ENCODE results near the gene DPYSL4. TPM values are rescaled to one million over a fixed set of nuclear protein-coding genes. Genes with fewer than 3 reads are reported as not detected.

The DPYSL4 gene
- total RNA-seq, 1 experiment from 2014 or later, result 26.3 TPM

- Histone ChIP-seq H3K79me2 (ENCODE audit: insufficient read depth, low read length) (no peaks in the 10 kb centered on the region), H3T11ph (ENCODE audit: low read length) (no peak overlapping the region), H3K4me2 (ENCODE audit: insufficient read depth, insufficient read length, low read length) (no peak overlapping the region), H3K9ac (ENCODE audit: extremely low read depth, insufficient read length, low read length) (no peak overlapping the region), H2AFZ (ENCODE audit: low read length) (no peak overlapping the region), H3K56ac (ENCODE audit: insufficient read length, low read depth, low read length) (no peak overlapping the region), H2AK5ac (ENCODE audit: insufficient read length, low read length) (no peak overlapping the region), H2BK5ac (ENCODE audit: insufficient read length, low read length) (no peak overlapping the region), H4K20me1 (ENCODE audit: control insufficient read depth, insufficient read depth, insufficient read length) (no peaks in the 10 kb centered on the region), H3K14ac (ENCODE audit: insufficient read depth, low read length) (no peak overlapping the region), H3K23me2 (ENCODE audit: insufficient read length, low read depth, low read length, poor library complexity, severe bottlenecking) (peaks cover 4% of the 10 kb centered on the region), H3K4me1 (ENCODE audit: insufficient read depth, low read length) (no peaks in the 10 kb centered on the region), H3K4ac (ENCODE audit: low read depth, low read length) (no peak overlapping the region), H3K23ac (ENCODE audit: insufficient read length, low read depth, low read length) (no peak overlapping the region), H4K8ac (replicated peaks; ENCODE audit: insufficient read length, low read depth, low read length) (no peak overlapping the region), H4K5ac (ENCODE audit: insufficient read length, low read depth, low read length) (no peak overlapping the region), H3K27ac (ENCODE audit: insufficient read length, low read depth, low read length) (no peak overlapping the region), H3K9me3 (ENCODE audit: control insufficient read depth, low read depth, low read length) (no peaks in the 10 kb centered on the region), H4K91ac (ENCODE audit: insufficient read length, low read depth, low read length) (no peak overlapping the region), H2BK20ac (ENCODE audit: low read depth, low read length, poor library complexity, severe bottlenecking) (no peak overlapping the region), H3K79me1 (ENCODE audit: insufficient read depth, low read depth, low read length, poor library complexity, severe bottlenecking) (no peaks in the 10 kb centered on the region), H2BK120ac (ENCODE audit: low read depth, low read length, poor library complexity, severe bottlenecking) (no peak overlapping the region), H2BK12ac (ENCODE audit: insufficient read length, low read depth, low read length) (no peak overlapping the region), H3K18ac (ENCODE audit: insufficient read length, low read depth, low read length) (no peak overlapping the region), H2BK15ac (ENCODE audit: low read depth, low read length) (no peak overlapping the region), H3K27me3 (ENCODE audit: insufficient read depth, low read length) (no peaks in the 10 kb centered on the region)
- no CpG with 5 or more reads among the region's 14 CpGs for WGBS (ENCODE audit: extremely low coverage, insufficient read length, low lambda C conversion rate)
- Mint-ChIP-seq H3K9me3 (no peaks in the 10 kb centered on the region; a peak in 1 of 5 replicates), H3K27ac (no peak overlapping the region), H3K4me3 (no peak overlapping the region), H3K4me1 (peaks cover 2 to 12% of the 10 kb centered on the region in 2 experiments; a peak in 3 of 4 replicates), H3K27me3 (ENCODE audit: low read depth) (peaks cover 3% of the 10 kb centered on the region), H3K36me3 (ENCODE audit: insufficient read depth in 1 of 3, low read depth in 3 of 3) (no peaks in the 10 kb centered on the region)
- no peak for TF ChIP-seq CTCF (conservative IDR thresholded peaks at IDR 0.05)
- DNase-seq, result no peak
These were observed 58.3 kb downstream of the DPYSL4 start for GRCh38 chr10:132245056-132245455.

Data from H9 (cell line).